GM13976 (cell line): ENCODE results near the gene HK1.

Experiments used
- DNase-seq: peaks from one replicate; pipeline ENCODE4 v3.0.0; 2012; ENCODE audit warnings: low spot score
- in situ Hi-C: fragments of 300-500 bp; cut with MboI; formaldehyde crosslinking; loops from one replicate; pipeline ENCODE4 v1.12.0; 2022; ENCODE audit warnings: low sequenced_read_pairs, mixed read lengths, inconsistent platforms; ENCODE audit not compliant: unreplicated experiment
- TF ChIP-seq, protein P1 (sequence below): IDR thresholded peaks from 2 replicates; pipeline ENCODE4 v1.5.1; 2012; ENCODE audit warnings: borderline replicate concordance, mild to moderate bottlenecking; ENCODE audit not compliant: insufficient read depth; ENCODE audit errors: extremely low read depth, missing control alignments, control extremely low read depth

The HK1 gene

DNA sequence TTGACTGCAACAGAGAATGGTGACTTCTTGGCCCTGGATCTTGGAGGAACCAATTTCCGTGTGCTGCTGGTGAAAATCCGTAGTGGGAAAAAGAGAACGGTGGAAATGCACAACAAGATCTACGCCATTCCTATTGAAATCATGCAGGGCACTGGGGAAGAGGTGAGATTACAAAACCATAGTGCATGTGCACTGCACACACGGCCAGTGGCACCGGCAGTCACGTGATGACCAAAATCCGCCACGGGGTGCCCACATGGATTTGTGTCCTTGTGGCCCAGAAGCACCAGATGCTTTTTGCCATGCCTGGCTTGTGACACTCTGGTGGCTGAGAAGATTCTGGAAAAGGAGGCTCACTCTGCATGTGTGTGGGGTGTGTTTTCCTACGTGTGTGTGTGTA lies 106.0 kb downstream of the HK1 start:
- TF ChIP-seq, protein P1, sequence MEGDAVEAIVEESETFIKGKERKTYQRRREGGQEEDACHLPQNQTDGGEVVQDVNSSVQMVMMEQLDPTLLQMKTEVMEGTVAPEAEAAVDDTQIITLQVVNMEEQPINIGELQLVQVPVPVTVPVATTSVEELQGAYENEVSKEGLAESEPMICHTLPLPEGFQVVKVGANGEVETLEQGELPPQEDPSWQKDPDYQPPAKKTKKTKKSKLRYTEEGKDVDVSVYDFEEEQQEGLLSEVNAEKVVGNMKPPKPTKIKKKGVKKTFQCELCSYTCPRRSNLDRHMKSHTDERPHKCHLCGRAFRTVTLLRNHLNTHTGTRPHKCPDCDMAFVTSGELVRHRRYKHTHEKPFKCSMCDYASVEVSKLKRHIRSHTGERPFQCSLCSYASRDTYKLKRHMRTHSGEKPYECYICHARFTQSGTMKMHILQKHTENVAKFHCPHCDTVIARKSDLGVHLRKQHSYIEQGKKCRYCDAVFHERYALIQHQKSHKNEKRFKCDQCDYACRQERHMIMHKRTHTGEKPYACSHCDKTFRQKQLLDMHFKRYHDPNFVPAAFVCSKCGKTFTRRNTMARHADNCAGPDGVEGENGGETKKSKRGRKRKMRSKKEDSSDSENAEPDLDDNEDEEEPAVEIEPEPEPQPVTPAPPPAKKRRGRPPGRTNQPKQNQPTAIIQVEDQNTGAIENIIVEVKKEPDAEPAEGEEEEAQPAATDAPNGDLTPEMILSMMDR: no peak
- in situ Hi-C loops: no loop called here
- no peak for DNase-seq

DNA sequence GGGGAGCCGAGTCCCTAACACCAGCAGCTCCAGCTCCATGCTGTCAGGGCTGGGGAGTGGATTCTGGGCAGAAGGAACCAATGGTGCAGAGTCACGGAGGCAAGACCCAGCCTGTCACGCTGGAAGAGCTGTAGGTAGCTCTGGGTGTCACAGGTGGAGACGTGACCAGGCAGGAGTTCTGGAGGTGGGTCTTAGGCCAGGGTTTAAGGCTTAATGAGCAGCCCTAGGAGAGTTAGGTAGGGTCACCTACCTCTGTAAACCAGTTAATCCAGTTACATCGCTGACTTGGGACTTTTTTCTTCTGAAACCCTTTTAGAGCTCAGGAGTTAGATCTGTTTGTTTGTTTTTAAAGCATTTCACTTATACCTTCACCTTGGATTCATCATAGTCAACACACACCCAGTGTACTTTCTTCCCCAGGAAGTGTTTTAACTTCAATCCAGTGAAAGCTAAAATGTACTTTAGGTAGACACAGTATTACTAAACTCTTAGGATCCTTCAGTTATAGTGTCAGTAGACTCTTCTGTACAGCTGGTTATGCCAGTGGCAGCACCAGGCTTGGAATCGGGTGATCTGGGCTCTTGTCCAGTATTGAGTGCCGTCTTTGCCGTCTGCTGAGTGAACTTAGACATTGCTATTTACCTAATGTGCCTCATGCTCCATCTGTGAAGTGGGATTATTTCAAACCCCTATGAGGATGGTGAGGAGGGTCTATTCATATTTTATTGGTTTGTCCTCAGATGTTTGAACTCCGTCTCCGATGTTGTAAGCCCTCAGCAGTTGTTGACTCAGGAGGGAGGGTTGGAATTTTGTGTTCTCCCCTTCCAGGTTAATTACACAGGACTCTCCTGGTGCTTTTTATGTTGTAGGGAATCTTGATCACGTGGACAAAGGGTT lies 107.4 kb downstream of the HK1 start:
- no peak for DNase-seq
- TF ChIP-seq, protein P1: no peak
- in situ Hi-C loops: loop anchor here (5.0 kb wide), 1 partner anchor 148 kb away; no protein-coding TSS in a partner anchor

DNA sequence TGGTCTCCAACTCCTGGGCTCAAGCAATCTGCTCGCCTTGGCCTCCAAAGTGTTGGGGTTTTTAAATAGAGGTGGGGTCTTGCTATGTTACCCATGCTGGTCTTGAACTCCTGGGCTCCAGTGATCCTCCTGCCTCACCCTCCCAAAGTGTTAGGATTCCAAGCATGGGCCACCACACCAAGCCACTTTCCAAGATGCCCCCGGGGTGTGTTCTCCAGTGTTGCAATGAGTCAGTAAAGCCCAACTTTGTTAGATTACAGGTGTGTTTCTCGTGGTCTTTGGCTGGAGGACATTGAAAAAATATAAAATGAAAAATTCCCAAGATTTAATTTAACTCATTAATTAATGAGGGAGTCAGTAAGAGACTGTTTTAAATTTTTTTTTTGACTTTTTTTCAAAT lies 109.2 kb downstream of the HK1 start:
- in situ Hi-C loops: loop anchor here (5.0 kb wide), 1 partner anchor 150 kb away; no protein-coding TSS in a partner anchor
- no peak for DNase-seq

DNA sequence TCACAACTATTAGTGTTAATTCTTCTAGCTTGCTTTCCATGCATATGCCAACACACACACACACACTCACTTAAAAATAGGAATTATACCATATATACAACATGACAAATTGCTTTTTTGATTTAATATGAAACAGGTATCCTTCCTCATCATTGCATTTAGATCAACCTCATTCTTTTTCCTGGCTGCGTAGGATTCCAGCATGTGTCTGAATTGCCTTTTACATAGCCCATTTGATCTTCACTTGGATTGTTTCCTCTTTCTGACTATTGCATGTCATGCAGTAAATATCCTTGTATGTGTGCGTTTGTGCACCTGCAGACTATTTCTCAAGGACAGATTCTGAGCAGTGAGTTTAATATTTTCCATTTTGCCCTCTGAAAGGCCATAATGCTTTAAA lies 110.2 kb downstream of the HK1 start:
- TF ChIP-seq, protein P1: no peak
- in situ Hi-C loops: loop anchor here (5.0 kb wide), 1 partner anchor 151 kb away; no protein-coding TSS in a partner anchor
- DNase-seq: no peak

More for the DNA sequence above, 109.2 kb downstream of the HK1 start:
- TF ChIP-seq, protein P1: no peak

DNA sequence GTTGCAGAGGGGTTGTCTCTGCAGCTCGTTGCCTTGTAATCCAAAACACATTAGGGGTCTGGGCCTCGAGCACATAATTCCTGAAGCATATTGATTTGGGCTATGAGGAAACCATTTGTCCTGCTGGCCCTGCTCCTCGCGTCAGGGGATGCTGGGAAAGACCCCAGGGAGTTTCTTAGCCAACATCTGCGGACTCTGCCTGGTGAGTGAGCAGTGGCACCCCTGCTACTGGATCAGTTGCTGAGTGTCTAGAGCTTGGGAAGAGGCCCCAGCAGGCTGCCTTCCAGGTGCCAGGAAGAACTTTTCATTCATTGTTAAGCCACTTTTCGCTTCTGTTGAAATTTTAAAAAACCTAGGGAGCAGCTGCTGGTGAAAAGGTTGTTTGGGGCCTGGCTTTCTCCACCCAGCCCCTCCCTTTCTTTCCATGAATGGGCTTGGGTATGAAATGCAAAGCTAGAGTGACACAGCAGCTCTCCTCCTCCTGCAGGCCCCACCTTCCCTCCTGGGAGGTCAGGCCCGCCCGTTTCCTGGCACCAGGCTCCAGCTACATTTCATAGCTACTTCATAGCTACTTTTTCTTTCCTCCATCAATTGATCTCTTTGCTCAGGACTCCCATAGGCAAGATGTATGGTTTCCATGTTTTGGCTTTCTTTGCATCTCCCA lies 111.7 kb downstream of the HK1 start:
- in situ Hi-C loops: loop anchor here (5.0 kb wide), 1 partner anchor 153 kb away; no protein-coding TSS in a partner anchor
- no peak for DNase-seq
- TF ChIP-seq, protein P1: no peak

DNA sequence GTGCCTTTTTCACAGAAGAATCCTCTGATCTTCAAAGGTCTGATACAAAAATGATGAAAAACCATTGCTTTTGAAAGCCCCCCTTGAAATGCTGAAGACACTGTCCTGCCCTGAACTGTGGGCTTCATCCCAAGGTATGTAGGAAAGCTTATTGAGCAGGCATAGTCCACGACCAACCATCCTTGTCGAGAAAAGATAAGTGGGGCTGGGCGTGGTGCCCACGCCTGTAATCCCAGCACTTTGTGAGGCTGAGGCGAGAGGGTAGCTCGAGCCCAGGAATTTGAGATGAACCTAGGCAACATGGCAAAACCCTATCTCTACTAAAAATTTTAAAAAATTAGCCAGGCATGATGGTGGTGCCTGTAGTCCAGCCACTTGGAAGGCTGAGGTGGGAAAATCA lies 112.9 kb downstream of the HK1 start:
- no peak for DNase-seq
- TF ChIP-seq, protein P1: no peak
- in situ Hi-C loops: no loop called here
